Measurements from ENCODE around the gene SMIM12. TPM values are rescaled to one million over a fixed set of nuclear protein-coding genes. Genes with fewer than 3 reads are reported as not detected.

SMIM12 gene
- total and polyA plus RNA-seq, 2 of the 8 experiments (the other 6 are each of a cell fraction or from before 2014, with no cell fraction given): 40.9 to 49.2 TPM

DNA sequence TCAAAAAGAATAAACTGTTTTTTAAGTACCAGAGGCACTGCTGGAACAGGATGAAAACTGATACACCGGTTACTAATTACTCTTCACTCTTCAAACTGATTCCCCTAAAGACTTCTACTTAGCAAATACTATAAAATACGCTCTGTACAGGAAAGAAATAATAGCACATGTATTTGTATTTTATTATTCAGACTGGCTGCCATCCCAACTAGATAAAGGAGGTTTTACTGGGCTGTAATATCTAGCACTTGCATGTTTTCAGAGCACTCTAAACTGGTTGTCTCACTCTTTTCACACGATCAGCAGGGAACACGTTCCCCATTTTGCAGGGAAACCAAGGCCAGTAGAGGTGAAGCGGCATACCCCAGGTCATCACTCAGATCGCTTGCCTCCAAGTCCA is 9.2 kb downstream of the SMIM12 start:
- H3K79me1 ChIP-seq (ENCODE audit: low read depth, low read length): no peaks in the 10 kb centered on the region
- H4K5ac ChIP-seq (ENCODE audit: insufficient read length, low read depth, low read length): no peak overlapping the region
- DNase-seq (ENCODE audit: low read depth in 1 of 2, low spot score in 2 of 2) (no peak), FAIRE-seq (no peak)
- no peak overlapping the region for H3K56ac ChIP-seq (replicated peaks; ENCODE audit: insufficient read length, low read depth, low read length)
- no peak overlapping the region for H3K18ac ChIP-seq (ENCODE audit: extremely low read depth, low read length)
- no peak overlapping the region for H3K27ac ChIP-seq (ENCODE audit: low read depth, low read length)
- H3K4me2 ChIP-seq (ENCODE audit: insufficient read depth in 1 of 2, low read depth in 2 of 2, low read length in 2 of 2): no peak overlapping the region
- H2BK12ac ChIP-seq (ENCODE audit: low read depth, low read length): no peak overlapping the region
- WGBS, 2 experiments (ENCODE audit: extremely low coverage in 1 of 2, insufficient coverage in 1 of 2, insufficient read length in 1 of 2, insufficient replicate concordance in 2 of 2, low coverage in 1 of 2, low lambda C conversion rate in 2 of 2, missing lambda C conversion rate in 1 of 2): 88% methylated on average over 6 of the region's 6 CpGs; no CpG with 5 or more reads in 1 of the 2 experiments
- no peak overlapping the region for H2BK120ac ChIP-seq (replicated peaks; ENCODE audit: low read depth, low read length)
- peaks cover 0 to 9% (median under 1%) of the 10 kb centered on the region in 4 experiments; a peak in 4 of 7 replicates for H3K4me1 ChIP-seq (replicated peaks in 1 of 4; ENCODE audit: control insufficient read depth in 3 of 4, insufficient read depth in 4 of 4, low read length in 3 of 4)
- H2AK5ac ChIP-seq (ENCODE audit: low read depth, low read length): 0 out of 2 replicates have a peak overlapping the region, but pooled peaks have one; percentile 17
- H3K9me3 ChIP-seq (ENCODE audit: insufficient read depth in 2 of 2, low read depth in 1 of 2, low read length in 1 of 2): no peaks in the 10 kb centered on the region
- H2AFZ ChIP-seq (ENCODE audit: low read length): no peak overlapping the region
- no peak overlapping the region for H3K4me3 ChIP-seq (ENCODE audit: extremely low read depth in 1 of 4, insufficient read depth in 2 of 4, low read depth in 3 of 4, low read length in 4 of 4)
- H4K8ac ChIP-seq (ENCODE audit: extremely low read depth, insufficient read depth, low read length): no peak overlapping the region
- H2BK20ac ChIP-seq (ENCODE audit: low read length): 0 out of 2 replicates have a peak overlapping the region, but pooled peaks have one; percentile 62
- H4K20me1 ChIP-seq (replicated peaks in 1 of 2; ENCODE audit: control insufficient read depth in 1 of 2, insufficient read depth in 2 of 2, low read length in 2 of 2): peaks cover 0 to 2% of the 10 kb centered on the region in 2 experiments
- H3K9ac ChIP-seq (replicated peaks in 1 of 4; ENCODE audit: extremely low read depth in 1 of 4, low read depth in 3 of 4, low read length in 3 of 4): peak overlapping the region in 1 of 4 experiments; percentile 20; a peak in 1 of 7 replicates
- no peaks in the 10 kb centered on the region for H3K27me3 ChIP-seq (replicated peaks in 1 of 4; ENCODE audit: control insufficient read depth in 3 of 4, extremely low read depth in 1 of 4, insufficient read depth in 3 of 4, low read length in 3 of 4)
- H3K4ac ChIP-seq (replicated peaks; ENCODE audit: insufficient read length, low read depth, low read length): no peak overlapping the region
- no peak overlapping the region for H3K14ac ChIP-seq (ENCODE audit: insufficient read length)
- no peaks in the 10 kb centered on the region for H3K23me2 ChIP-seq (ENCODE audit: low read depth, low read length)
- ChIA-PET POLR2A (ENCODE audit: partially characterized antibody) (no interaction called here), CTCF (ENCODE audit: partially characterized antibody) (interaction anchor here (0.6 to 14.3 kb wide), 3 partner anchors 13 to 687 kb away, joined by 3 to 230 read pairs (median 5); partner anchors contain the start of gene GJA4)
- H3K36me3 ChIP-seq (ENCODE audit: control insufficient read depth in 2 of 4, insufficient read depth in 4 of 4, low read length in 3 of 4): peaks cover 4 to 10% (median 6%) of the 10 kb centered on the region in 4 experiments; a peak in 7 of 8 replicates
- no peak overlapping the region for H2BK5ac ChIP-seq (ENCODE audit: low read depth, low read length)
- H4K91ac ChIP-seq (replicated peaks; ENCODE audit: insufficient read length, low read length): no peak overlapping the region
- peaks cover 0 to 3% of the 10 kb centered on the region in 2 experiments; a peak in 1 of 4 replicates for H3K79me2 ChIP-seq (ENCODE audit: control insufficient read depth in 1 of 2, insufficient read depth in 2 of 2, low read length in 2 of 2)
- 0 out of 2 replicates have a peak overlapping the region, but pooled peaks have one; percentile 48 for H2BK15ac ChIP-seq (ENCODE audit: low read length)
- H3K23ac ChIP-seq (ENCODE audit: insufficient read length): no peak overlapping the region
- TF ChIP-seq, protein P1, sequence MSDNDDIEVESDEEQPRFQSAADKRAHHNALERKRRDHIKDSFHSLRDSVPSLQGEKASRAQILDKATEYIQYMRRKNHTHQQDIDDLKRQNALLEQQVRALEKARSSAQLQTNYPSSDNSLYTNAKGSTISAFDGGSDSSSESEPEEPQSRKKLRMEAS (IDR thresholded peaks at IDR 0.05): no peak
- no peak for TF ChIP-seq CHD1 (IDR thresholded peaks at IDR 0.05; ENCODE audit: low read depth, low read length)
- TF ChIP-seq SIX5 (IDR thresholded peaks at IDR 0.05; ENCODE audit: low read depth, low read length): no peak
- TF ChIP-seq SAP30 (IDR thresholded peaks at IDR 0.05; ENCODE audit: insufficient read depth, insufficient replicate concordance, low read length): no peak
- no peak for TF ChIP-seq ZNF274 (IDR thresholded peaks at IDR 0.05; ENCODE audit: borderline replicate concordance, extremely low read depth, low read length)
- TF ChIP-seq SUZ12 (IDR thresholded peaks at IDR 0.05; ENCODE audit: low read length): no peak
- TF ChIP-seq POLR2A (IDR thresholded peaks at IDR 0.05; ENCODE audit: control extremely low read depth in 1 of 2, low read depth in 2 of 2, low read length in 2 of 2): no peak
- no peak for TF ChIP-seq EP300 (IDR thresholded peaks at IDR 0.05; ENCODE audit: borderline replicate concordance in 1 of 2, low read depth in 2 of 2, low read length in 2 of 2)
- TF ChIP-seq POU5F1 (IDR thresholded peaks at IDR 0.05; ENCODE audit: low read depth, low read length): no peak
- no peak for TF ChIP-seq CTBP2 (IDR thresholded peaks at IDR 0.05; ENCODE audit: borderline replicate concordance, insufficient read depth, insufficient read length, low read length)
- TF ChIP-seq SP4 (IDR thresholded peaks at IDR 0.05; ENCODE audit: low read length): no peak
- TF ChIP-seq POLR2AphosphoS5 (IDR thresholded peaks at IDR 0.05; ENCODE audit: low read depth, low read length): no peak
- TF ChIP-seq KDM5A (IDR thresholded peaks at IDR 0.05; ENCODE audit: low read length): no peak
- no peak for TF ChIP-seq YY1 (IDR thresholded peaks at IDR 0.05; ENCODE audit: low read depth, low read length)
